Liver (tissue), 9 donors: ENCODE results near the gene HCK. TPM values are rescaled to one million over a fixed set of nuclear protein-coding genes. Genes with fewer than 3 reads are reported as not detected.

Experiments
- DNase-seq: peaks from one replicate; pipeline ENCODE4 v3.0.0-alpha.2; 2017; ENCODE audit warnings: low spot score
- H3K27ac ChIP-seq, 2 donors: one replicate each; pipeline ENCODE4 v1.7.0; 2013; ENCODE audit warnings: inconsistent platforms in 2 of 2, low read length in 2 of 2, control low read depth in 1 of 2, low read depth in 1 of 2, mild to moderate bottlenecking in 1 of 2
- H3K27me3 ChIP-seq, 4 donors: one replicate each; pipeline versions ENCODE4 v1.6.1 to v1.7.0; 2013; ENCODE audit warnings: low read length in 3 of 4, inconsistent platforms in 1 of 4, mild to moderate bottlenecking in 1 of 4, moderate library complexity in 1 of 4; ENCODE audit not compliant: control insufficient read depth in 4 of 4, insufficient read depth in 4 of 4
- H3K36me3 ChIP-seq, 4 donors: one replicate each; pipeline versions ENCODE4 v1.6.1 to v1.7.0; 2013; ENCODE audit warnings: low read length in 3 of 4, mild to moderate bottlenecking in 3 of 4, low read depth in 1 of 4, moderate library complexity in 1 of 4; ENCODE audit not compliant: control insufficient read depth in 4 of 4, insufficient read depth in 3 of 4
- H3K4me1 ChIP-seq, 4 donors: one replicate each; pipeline versions ENCODE4 v1.6.1 to v1.7.0; 2013; ENCODE audit warnings: low read length in 3 of 4, mild to moderate bottlenecking in 3 of 4, moderate library complexity in 1 of 4; ENCODE audit not compliant: control insufficient read depth in 4 of 4, insufficient read depth in 4 of 4
- H3K4me3 ChIP-seq, 3 donors: one replicate each; pipeline versions ENCODE4 v1.6.1 to v1.7.0; 2013; ENCODE audit warnings: low read length in 3 of 3, control low read depth in 1 of 3, low read depth in 1 of 3, mild to moderate bottlenecking in 1 of 3
- H3K9ac ChIP-seq, 2 donors: one replicate each; pipeline ENCODE4 v1.7.0; 2013; ENCODE audit warnings: low read length in 2 of 2, mild to moderate bottlenecking in 2 of 2, moderate library complexity in 2 of 2, control low read depth in 1 of 2, low read depth in 1 of 2
- H3K9me3 ChIP-seq, 4 donors: one replicate each; pipeline versions ENCODE4 v1.6.1 to v1.7.0; 2013; ENCODE audit warnings: low read length in 3 of 4; ENCODE audit not compliant: control insufficient read depth in 4 of 4
- CTCF ChIP-seq: fragments of 150-350 bp; IDR thresholded peaks from 2 replicates; pipeline ENCODE4 v1.5.1; 2017; ENCODE audit warnings: improper control_type of control experiment, low read depth, low read length; ENCODE audit not compliant: missing input control
- EGR1 ChIP-seq, 2 donors: IDR thresholded peaks; 2 replicates each; pipeline ENCODE4 v1.6.1; 2016 to 2018; ENCODE audit warnings: antibody characterized with exemption in 2 of 2, low read depth in 2 of 2
- FOXA1 ChIP-seq: IDR thresholded peaks from 2 replicates; pipeline ENCODE4 v1.6.1; 2016; ENCODE audit warnings: antibody characterized with exemption
- GABPA ChIP-seq, 2 donors: IDR thresholded peaks in 1 of 2; conservative IDR thresholded peaks in 1 of 2; 2 replicates each; pipeline ENCODE4 v1.6.1; 2016; ENCODE audit warnings: antibody characterized with exemption in 2 of 2, mild to moderate bottlenecking in 1 of 2, moderate library complexity in 1 of 2
- HNF4A ChIP-seq, 2 donors: conservative IDR thresholded peaks; 2 replicates each; pipeline ENCODE4 v1.6.1; 2016; ENCODE audit warnings: antibody characterized with exemption in 2 of 2, mild to moderate bottlenecking in 2 of 2
- HNF4G ChIP-seq: IDR thresholded peaks from 2 replicates; pipeline ENCODE4 v1.6.1; 2016; ENCODE audit warnings: antibody characterized with exemption
- JUND ChIP-seq, 2 donors: IDR thresholded peaks; 2 replicates each; pipeline ENCODE4 v1.6.1; 2016; ENCODE audit warnings: antibody characterized with exemption in 2 of 2
- RXRA ChIP-seq, 2 donors: IDR thresholded peaks; 2 replicates each; pipeline ENCODE4 v1.6.1; 2017 to 2018; ENCODE audit warnings: antibody characterized with exemption in 2 of 2, mild to moderate bottlenecking in 1 of 2
- TAF1 ChIP-seq: conservative IDR thresholded peaks from 2 replicates; pipeline ENCODE4 v1.6.1; 2016; ENCODE audit warnings: antibody characterized with exemption, mild to moderate bottlenecking
- YY1 ChIP-seq: IDR thresholded peaks from 2 replicates; pipeline ENCODE4 v1.6.1; 2016; ENCODE audit warnings: antibody characterized with exemption, mild to moderate bottlenecking
- WGBS: extraction: QIAGEN DNeasy Blood & Tissue Kit; methylation state at CpG from one replicate; pipeline ENCODE4 v1.1.7; 2013; 5-methylcytosine and 5-hydroxymethylcytosine counted together
- polyA plus RNA-seq, 2 donors: library from polyadenylated mRNA; stranded (reverse) in 1 of 2; unstranded in 1 of 2; fragments of 200-250 nt in 1 of 2; fragments of >200 nt in 1 of 2; fragmentation: Nextera tagmentation in 1 of 2; extraction: Ambion mirVana in 1 of 2; gene quantifications; one replicate each; pipeline versions ENCODE4 v1.2.1 to v1.2.3, GENCODE V29; 2013 to 2015
- total RNA-seq, 2 donors: library from RNA; depleted of rRNA; stranded (reverse); fragments of >200 nt; gene quantifications; one replicate each; pipeline ENCODE4 v1.2.3, GENCODE V29; 2014
- TF ChIP-seq, protein P1 (sequence below): IDR thresholded peaks from 2 replicates; pipeline ENCODE4 v1.6.1; 2016; ENCODE audit warnings: antibody characterized with exemption
- TF ChIP-seq, protein P2 (sequence below): IDR thresholded peaks from 2 replicates; pipeline ENCODE4 v1.6.1; 2016; ENCODE audit warnings: antibody characterized with exemption, mild to moderate bottlenecking
- TF ChIP-seq, protein P3 (sequence below): IDR thresholded peaks from 2 replicates; pipeline ENCODE4 v1.6.1; 2016; ENCODE audit warnings: antibody characterized with exemption
- donor health status: healthy.
- donor health status: healthy.
- donor health status: healthy.
- donor health status: healthy.
- donor health status: healthy.

Gene HCK
- total and polyA plus RNA-seq, 4 donors, result 1.8 to 20.6 (median 10.2) TPM

DNA sequence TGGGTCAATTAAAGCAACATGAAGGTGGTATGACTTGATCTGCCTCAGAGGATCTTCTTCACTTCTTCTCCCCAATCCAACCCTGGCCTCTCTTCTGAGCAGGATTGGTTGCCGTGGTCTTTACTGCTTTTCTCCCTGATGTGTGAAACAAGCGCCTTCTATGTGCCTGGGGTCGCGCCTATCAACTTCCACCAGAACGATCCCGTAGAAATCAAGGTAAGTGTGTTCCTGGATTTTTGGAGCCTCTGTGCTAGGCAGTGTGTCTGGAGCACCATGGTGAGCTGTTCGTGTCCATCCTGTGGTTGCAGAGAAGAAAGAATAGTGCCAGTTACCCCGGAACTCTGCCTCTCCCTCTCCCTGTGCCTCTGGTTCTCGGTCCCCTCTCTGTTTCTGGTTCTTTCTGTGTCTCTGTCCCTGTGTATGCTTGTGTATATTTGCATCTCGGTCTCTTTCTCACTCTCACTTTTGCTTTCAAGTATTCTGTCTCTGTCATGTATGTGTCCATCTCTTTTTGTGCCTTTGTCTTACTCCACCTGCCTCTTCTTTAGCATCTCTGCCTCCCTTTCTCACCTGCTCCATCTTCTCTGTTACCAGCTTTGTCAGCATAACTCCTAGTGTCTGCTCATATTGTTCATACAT lies 81.0 kb downstream of the HCK start (continued):
- TF ChIP-seq HNF4G, result no peak
- TF ChIP-seq, protein P1, sequence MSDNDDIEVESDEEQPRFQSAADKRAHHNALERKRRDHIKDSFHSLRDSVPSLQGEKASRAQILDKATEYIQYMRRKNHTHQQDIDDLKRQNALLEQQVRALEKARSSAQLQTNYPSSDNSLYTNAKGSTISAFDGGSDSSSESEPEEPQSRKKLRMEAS, result no peak
- TF ChIP-seq TAF1, result no peak

DNA sequence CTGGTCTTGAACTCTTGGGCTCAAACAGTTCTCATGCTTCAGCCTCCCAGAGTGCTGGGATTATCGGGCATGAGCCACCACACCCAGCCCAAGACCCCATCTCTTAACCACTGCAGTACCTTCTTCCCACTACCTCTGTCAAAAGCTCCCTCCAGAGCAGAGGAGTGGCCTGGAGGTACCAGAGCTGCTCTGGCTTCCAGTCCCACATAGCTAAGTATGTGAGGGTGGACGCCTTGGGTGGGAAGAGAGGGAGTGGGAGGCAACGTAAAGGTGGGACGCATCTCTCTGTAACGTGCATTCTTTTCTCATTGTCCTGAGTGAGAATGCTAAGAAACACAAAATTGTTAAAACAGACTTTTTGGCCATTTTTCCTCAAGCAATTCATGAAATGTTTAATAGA lies 82.0 kb downstream of the HCK start:
- Histone ChIP-seq H3K4me3 (no peak overlapping the region), H3K27ac (no peak overlapping the region), H3K9me3 (no peaks in the 10 kb centered on the region), H3K9ac (no peak overlapping the region), H3K27me3 (no peaks in the 10 kb centered on the region), H3K36me3 (peaks cover 8 to 43% (median 30%) of the 10 kb centered on the region in 4 donors), H3K4me1 (peaks cover 0 to 3% (median 0%) of the 10 kb centered on the region in 4 donors)
- WGBS, result 96% methylated on average over 5 of the region's 5 CpGs
- no peak for DNase-seq
- TF ChIP-seq HNF4A (conservative IDR thresholded peaks at IDR 0.05) (no peak), EGR1 (IDR thresholded peaks at IDR 0.05; ENCODE audit: low read depth in 2 of 2) (no peak), JUND (IDR thresholded peaks at IDR 0.05) (no peak), FOXA1 (no peak), HNF4G (no peak), YY1 (no peak), CTCF (no peak), RXRA (IDR thresholded peaks at IDR 0.05) (no peak), GABPA (IDR thresholded peaks at IDR 0.05 in 1 of 2, conservative IDR thresholded peaks at IDR 0.05 in 1 of 2) (no peak)
- TF ChIP-seq, protein P2, sequence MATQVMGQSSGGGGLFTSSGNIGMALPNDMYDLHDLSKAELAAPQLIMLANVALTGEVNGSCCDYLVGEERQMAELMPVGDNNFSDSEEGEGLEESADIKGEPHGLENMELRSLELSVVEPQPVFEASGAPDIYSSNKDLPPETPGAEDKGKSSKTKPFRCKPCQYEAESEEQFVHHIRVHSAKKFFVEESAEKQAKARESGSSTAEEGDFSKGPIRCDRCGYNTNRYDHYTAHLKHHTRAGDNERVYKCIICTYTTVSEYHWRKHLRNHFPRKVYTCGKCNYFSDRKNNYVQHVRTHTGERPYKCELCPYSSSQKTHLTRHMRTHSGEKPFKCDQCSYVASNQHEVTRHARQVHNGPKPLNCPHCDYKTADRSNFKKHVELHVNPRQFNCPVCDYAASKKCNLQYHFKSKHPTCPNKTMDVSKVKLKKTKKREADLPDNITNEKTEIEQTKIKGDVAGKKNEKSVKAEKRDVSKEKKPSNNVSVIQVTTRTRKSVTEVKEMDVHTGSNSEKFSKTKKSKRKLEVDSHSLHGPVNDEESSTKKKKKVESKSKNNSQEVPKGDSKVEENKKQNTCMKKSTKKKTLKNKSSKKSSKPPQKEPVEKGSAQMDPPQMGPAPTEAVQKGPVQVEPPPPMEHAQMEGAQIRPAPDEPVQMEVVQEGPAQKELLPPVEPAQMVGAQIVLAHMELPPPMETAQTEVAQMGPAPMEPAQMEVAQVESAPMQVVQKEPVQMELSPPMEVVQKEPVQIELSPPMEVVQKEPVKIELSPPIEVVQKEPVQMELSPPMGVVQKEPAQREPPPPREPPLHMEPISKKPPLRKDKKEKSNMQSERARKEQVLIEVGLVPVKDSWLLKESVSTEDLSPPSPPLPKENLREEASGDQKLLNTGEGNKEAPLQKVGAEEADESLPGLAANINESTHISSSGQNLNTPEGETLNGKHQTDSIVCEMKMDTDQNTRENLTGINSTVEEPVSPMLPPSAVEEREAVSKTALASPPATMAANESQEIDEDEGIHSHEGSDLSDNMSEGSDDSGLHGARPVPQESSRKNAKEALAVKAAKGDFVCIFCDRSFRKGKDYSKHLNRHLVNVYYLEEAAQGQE, result no peak
- TF ChIP-seq, protein P1, result no peak
- TF ChIP-seq, protein P3, sequence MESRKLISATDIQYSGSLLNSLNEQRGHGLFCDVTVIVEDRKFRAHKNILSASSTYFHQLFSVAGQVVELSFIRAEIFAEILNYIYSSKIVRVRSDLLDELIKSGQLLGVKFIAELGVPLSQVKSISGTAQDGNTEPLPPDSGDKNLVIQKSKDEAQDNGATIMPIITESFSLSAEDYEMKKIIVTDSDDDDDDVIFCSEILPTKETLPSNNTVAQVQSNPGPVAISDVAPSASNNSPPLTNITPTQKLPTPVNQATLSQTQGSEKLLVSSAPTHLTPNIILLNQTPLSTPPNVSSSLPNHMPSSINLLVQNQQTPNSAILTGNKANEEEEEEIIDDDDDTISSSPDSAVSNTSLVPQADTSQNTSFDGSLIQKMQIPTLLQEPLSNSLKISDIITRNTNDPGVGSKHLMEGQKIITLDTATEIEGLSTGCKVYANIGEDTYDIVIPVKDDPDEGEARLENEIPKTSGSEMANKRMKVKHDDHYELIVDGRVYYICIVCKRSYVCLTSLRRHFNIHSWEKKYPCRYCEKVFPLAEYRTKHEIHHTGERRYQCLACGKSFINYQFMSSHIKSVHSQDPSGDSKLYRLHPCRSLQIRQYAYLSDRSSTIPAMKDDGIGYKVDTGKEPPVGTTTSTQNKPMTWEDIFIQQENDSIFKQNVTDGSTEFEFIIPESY, result no peak
